PC-9 (cell line): Measurements from ENCODE around the gene PPP2R2C. TPM values are rescaled to one million over a fixed set of nuclear protein-coding genes. Genes with fewer than 3 reads are reported as not detected.

ENCODE experiments used
- BruUV-seq: library from RNA; stranded (reverse); fragments of 400-500 nt; replicated peaks from 2 replicates; lab custom pipeline; 2021; lab: Mats Ljungman, UMichigan
- CTCF ChIA-PET: fragments of 300-600 bp; sonication (Branson Sonifier 250); formaldehyde crosslinking; loops from one replicate; lab custom pipeline; 2022; ENCODE audit warnings: antibody characterized with exemption; lab: Charles Lee
- POLR2A ChIA-PET: fragments of 300-600 bp; sonication (Branson Sonifier 250); formaldehyde crosslinking; loops from one replicate; lab custom pipeline; 2022; ENCODE audit warnings: antibody characterized with exemption; ENCODE audit not compliant: unreplicated experiment; lab: Charles Lee
- DNase-seq, 2 experiments: peaks; one replicate each; pipeline versions ENCODE4 v3.0.0 to v3.0.0-alpha.2; 2015 to 2022; ENCODE audit warnings: mixed read lengths in 1 of 2
- H2AFZ ChIP-seq: fragments of 200-600 bp; sonication (generic); 2 replicates; pipeline ENCODE4 v1.8.1; 2017; ENCODE audit warnings: antibody characterized with exemption
- H3F3A ChIP-seq: fragments of 200-600 bp; sonication (generic); 2 replicates; pipeline ENCODE4 v1.8.1; 2017; ENCODE audit warnings: antibody characterized with exemption, mild to moderate bottlenecking, low read depth; ENCODE audit not compliant: insufficient read depth
- H3K27ac ChIP-seq: fragments of 200-600 bp; sonication (generic); 2 replicates; pipeline ENCODE4 v1.6.1; 2016; ENCODE audit warnings: mixed run types
- H3K27me3 ChIP-seq: fragments of 200-600 bp; sonication (generic); 2 replicates; pipeline ENCODE4 v1.6.1; 2016; ENCODE audit warnings: low read depth, mixed run types; ENCODE audit not compliant: insufficient read depth
- H3K36me3 ChIP-seq: fragments of 200-600 bp; sonication (generic); 2 replicates; pipeline ENCODE4 v1.6.1; 2016; ENCODE audit warnings: low read depth, mixed run types
- H3K4me1 ChIP-seq: fragments of 200-600 bp; sonication (generic); replicated peaks from 2 replicates; pipeline ENCODE4 v1.6.1; 2016; ENCODE audit warnings: mixed run types; ENCODE audit not compliant: insufficient read depth
- H3K4me2 ChIP-seq: fragments of 200-600 bp; sonication (generic); 2 replicates; pipeline ENCODE4 v1.6.1; 2017; ENCODE audit warnings: mixed run types
- H3K4me3 ChIP-seq: fragments of 200-600 bp; sonication (generic); 2 replicates; pipeline ENCODE4 v1.6.1; 2016; ENCODE audit warnings: mixed run types
- H3K79me2 ChIP-seq: fragments of 200-600 bp; sonication (generic); 2 replicates; pipeline ENCODE4 v1.6.1; 2017; ENCODE audit warnings: low read depth, mixed run types
- H3K9me2 ChIP-seq: fragments of 200-600 bp; sonication (generic); 2 replicates; pipeline ENCODE4 v1.8.1; 2017; ENCODE audit warnings: mild to moderate bottlenecking; ENCODE audit not compliant: insufficient read depth
- H3K9me3 ChIP-seq: fragments of 200-600 bp; sonication (generic); 2 replicates; pipeline ENCODE4 v1.8.1; 2016; ENCODE audit warnings: low read depth; ENCODE audit not compliant: insufficient read depth
- H4K20me1 ChIP-seq: fragments of 200-600 bp; sonication (generic); 2 replicates; pipeline ENCODE4 v1.8.1; 2017; ENCODE audit not compliant: insufficient read depth
- CTCF ChIP-seq: fragments of 200-600 bp; sonication (generic); conservative IDR thresholded peaks from 2 replicates; pipeline ENCODE4 v1.6.1; 2017; ENCODE audit warnings: mixed run types, antibody characterized with exemption, mild to moderate bottlenecking, moderate library complexity
- EZH2 ChIP-seq: fragments of 200-600 bp; sonication (generic); IDR thresholded peaks from 2 replicates; pipeline ENCODE4 v1.8.0; 2017; ENCODE audit warnings: antibody characterized with exemption, low read depth
- intact Hi-C: fragments of 100-400 bp; cut with micrococcal nuclease; formaldehyde crosslinking; loops from one replicate; pipeline ENCODE4 v1.10.0; 2022; ENCODE audit not compliant: unreplicated experiment
- total RNA-seq: library from RNA; stranded (reverse); gene quantifications from 2 replicates; pipeline ENCODE4 v1.2.3, GENCODE V29; 2021

PPP2R2C gene
- total RNA-seq, 1 experiment from 2014 or later: 40.9 TPM

GRCh38 chr4:6461301-6462165 lies 10.9 kb downstream of the PPP2R2C start:
- H3K36me3 ChIP-seq: no peaks in the 10 kb centered on the region
- intact Hi-C loops: no loop called here
- H3K79me2 ChIP-seq: peaks cover 14% of the 10 kb centered on the region; the same call in 1 of the 2 replicates
- no TSS peak for BruUV-seq
- H3K27ac ChIP-seq: no peak overlapping the region
- TF ChIP-seq EZH2: no peak
- no peak for TF ChIP-seq CTCF
- no peaks in the 10 kb centered on the region for H3K9me3 ChIP-seq
- CTCF ChIA-PET: no interaction called here
- H4K20me1 ChIP-seq: no peaks in the 10 kb centered on the region
- no peaks in the 10 kb centered on the region for H3K27me3 ChIP-seq
- H3F3A ChIP-seq: no peaks in the 10 kb centered on the region
- H2AFZ ChIP-seq: no peak overlapping the region
- no peaks in the 10 kb centered on the region for H3K9me2 ChIP-seq
- POLR2A ChIA-PET: no interaction called here
- no peak overlapping the region for H3K4me2 ChIP-seq
- no peaks in the 10 kb centered on the region for H3K4me1 ChIP-seq
- no peak for DNase-seq
- H3K4me3 ChIP-seq: no peak overlapping the region

- DNase-seq: no peak
- Histone ChIP-seq H3K4me2 (no peak overlapping the region), H3K27ac (no peak overlapping the region), H3K79me2 (peaks cover 13% of the 10 kb centered on the region; the same call in 1 of the 2 replicates), H3K27me3 (no peaks in the 10 kb centered on the region), H4K20me1 (no peaks in the 10 kb centered on the region), H3K36me3 (no peaks in the 10 kb centered on the region), H3K9me3 (no peaks in the 10 kb centered on the region), H2AFZ (no peak overlapping the region), H3F3A (no peaks in the 10 kb centered on the region), H3K4me1 (no peaks in the 10 kb centered on the region), H3K9me2 (no peaks in the 10 kb centered on the region), H3K4me3 (no peak overlapping the region)
- POLR2A ChIA-PET: no interaction called here
- CTCF ChIA-PET: no interaction called here
- intact Hi-C loops: no loop called here
- TF ChIP-seq EZH2: no peak
- no peak for TF ChIP-seq CTCF
- BruUV-seq: no TSS peak
Observed at GRCh38 chr4:6460876-6461275, 11.5 kb downstream of the PPP2R2C start.

- Histone ChIP-seq H3K36me3 (no peaks in the 10 kb centered on the region), H3K4me3 (no peak overlapping the region), H4K20me1 (no peaks in the 10 kb centered on the region), H3K79me2 (no peaks in the 10 kb centered on the region; the same call in 1 of the 2 replicates), H3K9me3 (no peaks in the 10 kb centered on the region), H3K4me2 (no peak overlapping the region), H3K27me3 (no peaks in the 10 kb centered on the region), H3K27ac (no peak overlapping the region), H3K9me2 (no peaks in the 10 kb centered on the region), H3K4me1 (no peaks in the 10 kb centered on the region), H3F3A (no peaks in the 10 kb centered on the region), H2AFZ (no peak overlapping the region)
- TF ChIP-seq CTCF (no peak), EZH2 (no peak)
- ChIA-PET CTCF (no interaction called here), POLR2A (no interaction called here)
- intact Hi-C loops: no loop called here
- no TSS peak for BruUV-seq
- DNase-seq: no peak
Observed at GRCh38 chr4:6458528-6458927, 13.9 kb downstream of the PPP2R2C start.
